A549 (cell line): Measurements from ENCODE around the gene DCK.

Source experiments
- EP300 ChIP-seq, 2 experiments: fragments of >200 bp; sonication (Bioruptor Twin); formaldehyde crosslinking; IDR thresholded peaks; 2 replicates in 1 of 2; 3 replicates in 1 of 2; pipeline ENCODE4 v1.6.1; 2016 to 2017
- HOXB13 ChIP-seq: fragments of 250-450 bp; sonication (Bioruptor Pico); IDR thresholded peaks from 2 replicates; pipeline ENCODE4 v1.5.0; 2020; ENCODE audit warnings: low read depth, mild to moderate bottlenecking, moderate library complexity
- KDM5A ChIP-seq: fragments of 200-600 bp; sonication (generic); IDR thresholded peaks from 2 replicates; pipeline ENCODE4 v1.6.1; 2016; ENCODE audit warnings: antibody characterized with exemption, mild to moderate bottlenecking
- POLR2A ChIP-seq: IDR thresholded peaks from 2 replicates; pipeline ENCODE4 v1.6.1; 2012; ENCODE audit warnings: mild to moderate bottlenecking, low read length
- RCOR1 ChIP-seq: fragments of 150-350 bp; IDR thresholded peaks from 2 replicates; pipeline ENCODE4 v1.6.1; 2014; ENCODE audit warnings: antibody characterized with exemption, low read length, low read depth
- REST ChIP-seq: fragments of 200-600 bp; sonication (generic); IDR thresholded peaks from 2 replicates; pipeline ENCODE4 v1.6.1; 2016; ENCODE audit warnings: antibody characterized with exemption, mild to moderate bottlenecking, moderate library complexity
- RNF2 ChIP-seq: fragments of 200-600 bp; sonication (generic); IDR thresholded peaks from 2 replicates; pipeline ENCODE4 v1.6.1; 2016; ENCODE audit warnings: low read depth, mild to moderate bottlenecking, antibody characterized with exemption, moderate library complexity, borderline replicate concordance
- SMC3 ChIP-seq: fragments of >200 bp; sonication (Bioruptor Twin); formaldehyde crosslinking; IDR thresholded peaks from 3 replicates; pipeline ENCODE4 v1.6.1; 2018; ENCODE audit warnings: inconsistent platforms
- TP53 ChIP-seq: fragments of 250-450 bp; sonication (Bioruptor Pico); IDR thresholded peaks from 2 replicates; pipeline ENCODE4 v1.5.0; 2021; ENCODE audit warnings: mild to moderate bottlenecking, moderate library complexity
- USF2 ChIP-seq: fragments of 450-650 bp; IDR thresholded peaks from 2 replicates; pipeline ENCODE4 v1.6.1; 2014; ENCODE audit warnings: antibody characterized with exemption
- TF ChIP-seq, protein P1 (sequence below): fragments of >200 bp; sonication (Bioruptor Twin); formaldehyde crosslinking; IDR thresholded peaks from 3 replicates; pipeline ENCODE4 v1.5.1; 2016
- TF ChIP-seq, protein P2 (sequence below): IDR thresholded peaks from 2 replicates; pipeline ENCODE4 v1.6.1; 2012; ENCODE audit warnings: low read depth, borderline replicate concordance

GRCh38 chr4:71045256-71045655 lies 51.8 kb downstream of the DCK start:
- TF ChIP-seq, protein P1, sequence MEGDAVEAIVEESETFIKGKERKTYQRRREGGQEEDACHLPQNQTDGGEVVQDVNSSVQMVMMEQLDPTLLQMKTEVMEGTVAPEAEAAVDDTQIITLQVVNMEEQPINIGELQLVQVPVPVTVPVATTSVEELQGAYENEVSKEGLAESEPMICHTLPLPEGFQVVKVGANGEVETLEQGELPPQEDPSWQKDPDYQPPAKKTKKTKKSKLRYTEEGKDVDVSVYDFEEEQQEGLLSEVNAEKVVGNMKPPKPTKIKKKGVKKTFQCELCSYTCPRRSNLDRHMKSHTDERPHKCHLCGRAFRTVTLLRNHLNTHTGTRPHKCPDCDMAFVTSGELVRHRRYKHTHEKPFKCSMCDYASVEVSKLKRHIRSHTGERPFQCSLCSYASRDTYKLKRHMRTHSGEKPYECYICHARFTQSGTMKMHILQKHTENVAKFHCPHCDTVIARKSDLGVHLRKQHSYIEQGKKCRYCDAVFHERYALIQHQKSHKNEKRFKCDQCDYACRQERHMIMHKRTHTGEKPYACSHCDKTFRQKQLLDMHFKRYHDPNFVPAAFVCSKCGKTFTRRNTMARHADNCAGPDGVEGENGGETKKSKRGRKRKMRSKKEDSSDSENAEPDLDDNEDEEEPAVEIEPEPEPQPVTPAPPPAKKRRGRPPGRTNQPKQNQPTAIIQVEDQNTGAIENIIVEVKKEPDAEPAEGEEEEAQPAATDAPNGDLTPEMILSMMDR = no peak
- no peak for TF ChIP-seq SMC3
- TF ChIP-seq, protein P2, sequence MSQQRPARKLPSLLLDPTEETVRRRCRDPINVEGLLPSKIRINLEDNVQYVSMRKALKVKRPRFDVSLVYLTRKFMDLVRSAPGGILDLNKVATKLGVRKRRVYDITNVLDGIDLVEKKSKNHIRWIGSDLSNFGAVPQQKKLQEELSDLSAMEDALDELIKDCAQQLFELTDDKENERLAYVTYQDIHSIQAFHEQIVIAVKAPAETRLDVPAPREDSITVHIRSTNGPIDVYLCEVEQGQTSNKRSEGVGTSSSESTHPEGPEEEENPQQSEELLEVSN = no peak
- TF ChIP-seq EP300 (IDR thresholded peaks at IDR 0.05) = no peak
- TF ChIP-seq USF2 = no peak
- TF ChIP-seq RNF2 = no peak
- no peak for TF ChIP-seq KDM5A
- TF ChIP-seq POLR2A = no peak
- TF ChIP-seq RCOR1 = no peak
- TF ChIP-seq HOXB13 = no peak
- no peak for TF ChIP-seq TP53
- no peak for TF ChIP-seq REST
